H9 (cell line): Measurements from ENCODE around the gene PRUNE1. TPM values are rescaled to one million over a fixed set of nuclear protein-coding genes. Genes with fewer than 3 reads are reported as not detected.

Experiments
- DNase-seq: peaks from one replicate; pipeline ENCODE4 v3.0.0-alpha.2; 2017
- H2AFZ ChIP-seq: one replicate; pipeline ENCODE4 v1.6.1; 2013; ENCODE audit warnings: mild to moderate bottlenecking, low read length, control low read depth, moderate library complexity
- H2AK5ac ChIP-seq: 2 replicates; pipeline ENCODE4 v1.6.1; 2013; ENCODE audit warnings: low read length, control low read depth, mixed read lengths; ENCODE audit not compliant: insufficient read length
- H2BK120ac ChIP-seq: one replicate; pipeline ENCODE4 v1.6.1; 2013; ENCODE audit warnings: low read depth, mild to moderate bottlenecking, low read length, control low read depth, inconsistent platforms; ENCODE audit not compliant: poor library complexity, severe bottlenecking
- H2BK12ac ChIP-seq: 2 replicates; pipeline ENCODE4 v1.6.1; 2013; ENCODE audit warnings: low read length, control low read depth, mixed read lengths, low read depth; ENCODE audit not compliant: insufficient read length
- H2BK15ac ChIP-seq: 2 replicates; pipeline ENCODE4 v1.6.1; 2013; ENCODE audit warnings: low read depth, low read length, control low read depth
- H2BK20ac ChIP-seq: one replicate; pipeline ENCODE4 v1.6.1; 2013; ENCODE audit warnings: low read depth, mild to moderate bottlenecking, low read length, control low read depth, inconsistent platforms; ENCODE audit not compliant: poor library complexity, severe bottlenecking
- H2BK5ac ChIP-seq: 2 replicates; pipeline ENCODE4 v1.6.1; 2013; ENCODE audit warnings: low read length, control low read depth, mixed read lengths; ENCODE audit not compliant: insufficient read length
- H3K14ac ChIP-seq: 2 replicates; pipeline ENCODE4 v1.6.1; 2013; ENCODE audit warnings: low read length, control low read depth; ENCODE audit not compliant: insufficient read depth
- H3K18ac ChIP-seq: 2 replicates; pipeline ENCODE4 v1.6.1; 2013; ENCODE audit warnings: low read depth, mild to moderate bottlenecking, mixed read lengths, low read length, control low read depth; ENCODE audit not compliant: insufficient read length
- H3K23ac ChIP-seq: 2 replicates; pipeline ENCODE4 v1.6.1; 2013; ENCODE audit warnings: low read length, control low read depth, mixed read lengths, low read depth; ENCODE audit not compliant: insufficient read length
- H3K23me2 ChIP-seq: 2 replicates; pipeline ENCODE4 v1.6.1; 2013; ENCODE audit warnings: low read depth, mild to moderate bottlenecking, mixed read lengths, low read length, control low read depth; ENCODE audit not compliant: insufficient read length, poor library complexity, severe bottlenecking
- H3K27ac ChIP-seq: 2 replicates; pipeline ENCODE4 v1.5.1; 2013; ENCODE audit warnings: low read length, control low read depth, mixed read lengths, low read depth; ENCODE audit not compliant: insufficient read length
- H3K27me3 ChIP-seq: 2 replicates; pipeline ENCODE4 v1.6.1; 2013; ENCODE audit warnings: low read length, control low read depth, inconsistent platforms; ENCODE audit not compliant: insufficient read depth
- H3K4ac ChIP-seq: 2 replicates; pipeline ENCODE4 v1.6.1; 2013; ENCODE audit warnings: low read depth, mild to moderate bottlenecking, control low read depth, inconsistent platforms, low read length, moderate library complexity
- H3K4me1 ChIP-seq: 2 replicates; pipeline ENCODE4 v1.6.1; 2013; ENCODE audit warnings: low read length, control low read depth, inconsistent platforms; ENCODE audit not compliant: insufficient read depth
- H3K4me2 ChIP-seq: 2 replicates; pipeline ENCODE4 v1.6.1; 2013; ENCODE audit warnings: low read length, control low read depth, mixed read lengths; ENCODE audit not compliant: insufficient read length, insufficient read depth
- H3K56ac ChIP-seq: 2 replicates; pipeline ENCODE4 v1.6.1; 2013; ENCODE audit warnings: low read depth, mild to moderate bottlenecking, mixed read lengths, low read length, control low read depth; ENCODE audit not compliant: insufficient read length
- H3K79me1 ChIP-seq: 2 replicates; pipeline ENCODE4 v1.6.1; 2013; ENCODE audit warnings: low read depth, mild to moderate bottlenecking, moderate library complexity, low read length, control low read depth, inconsistent platforms; ENCODE audit not compliant: insufficient read depth, poor library complexity, severe bottlenecking
- H3K79me2 ChIP-seq: 2 replicates; pipeline ENCODE4 v1.6.1; 2013; ENCODE audit warnings: low read length, control low read depth, inconsistent platforms; ENCODE audit not compliant: insufficient read depth
- H3K9ac ChIP-seq: 2 replicates; pipeline ENCODE4 v1.6.1; 2013; ENCODE audit warnings: low read length, control low read depth, mixed read lengths; ENCODE audit not compliant: insufficient read length; ENCODE audit errors: extremely low read depth
- H3K9me3 ChIP-seq: one replicate; pipeline ENCODE4 v1.6.1; 2013; ENCODE audit warnings: low read depth, low read length, inconsistent platforms; ENCODE audit not compliant: control insufficient read depth
- H3T11ph ChIP-seq: one replicate; pipeline ENCODE4 v1.6.1; 2013; ENCODE audit warnings: mild to moderate bottlenecking, low read length, control low read depth, inconsistent platforms
- H4K20me1 ChIP-seq: one replicate; pipeline ENCODE4 v1.6.1; 2013; ENCODE audit not compliant: control insufficient read depth, insufficient read length, insufficient read depth
- H4K5ac ChIP-seq: 2 replicates; pipeline ENCODE4 v1.6.1; 2013; ENCODE audit warnings: low read depth, mild to moderate bottlenecking, mixed read lengths, low read length, control low read depth; ENCODE audit not compliant: insufficient read length
- H4K8ac ChIP-seq: replicated peaks from 2 replicates; pipeline ENCODE4 v1.6.1; 2013; ENCODE audit warnings: low read length, control low read depth, mixed read lengths, low read depth; ENCODE audit not compliant: insufficient read length
- H4K91ac ChIP-seq: 2 replicates; pipeline ENCODE4 v1.6.1; 2013; ENCODE audit warnings: low read depth, mild to moderate bottlenecking, moderate library complexity, mixed read lengths, low read length, control low read depth; ENCODE audit not compliant: insufficient read length
- H3K27ac Mint-ChIP-seq, 3 experiments: 2 replicates in 2 of 3; 3 replicates in 1 of 3; pipeline ENCODE4 v1.8.0; 2020 to 2021; ENCODE audit warnings: mixed read lengths in 3 of 3, mild to moderate bottlenecking in 1 of 3, moderate library complexity in 1 of 3
- H3K27me3 Mint-ChIP-seq: 2 replicates; pipeline ENCODE4 v1.8.0; 2021; ENCODE audit warnings: low read depth, mild to moderate bottlenecking, moderate library complexity, mixed read lengths
- H3K36me3 Mint-ChIP-seq, 3 experiments: 2 replicates in 2 of 3; 3 replicates in 1 of 3; pipeline ENCODE4 v1.8.0; 2020 to 2021; ENCODE audit warnings: low read depth in 3 of 3, mixed read lengths in 3 of 3; ENCODE audit not compliant: insufficient read depth in 1 of 3
- H3K4me1 Mint-ChIP-seq, 2 experiments: 2 replicates each; pipeline ENCODE4 v1.8.0; 2020; ENCODE audit warnings: mixed read lengths in 2 of 2
- H3K4me3 Mint-ChIP-seq, 2 experiments: 2 replicates in 1 of 2; 3 replicates in 1 of 2; pipeline ENCODE4 v1.8.0; 2020 to 2021; ENCODE audit warnings: mild to moderate bottlenecking in 2 of 2, mixed read lengths in 2 of 2, moderate library complexity in 1 of 2
- H3K9me3 Mint-ChIP-seq, 2 experiments: 2 replicates in 1 of 2; 3 replicates in 1 of 2; pipeline ENCODE4 v1.8.0; 2020; ENCODE audit warnings: mild to moderate bottlenecking in 2 of 2, mixed read lengths in 2 of 2, moderate library complexity in 1 of 2
- CTCF ChIP-seq: fragments of 200-600 bp; sonication (generic); conservative IDR thresholded peaks from 3 replicates; pipeline ENCODE4 v1.8.0; 2021; ENCODE audit warnings: antibody characterized with exemption, mild to moderate bottlenecking
- WGBS: extraction: QIAGEN DNeasy Blood & Tissue Kit; methylation state at CpG from one replicate; pipeline ENCODE4 v1.1.7; 2013; ENCODE audit warnings: missing lambda C conversion rate, low lambda C conversion rate, mixed read lengths; ENCODE audit not compliant: insufficient read length; ENCODE audit errors: extremely low coverage; 5-methylcytosine and 5-hydroxymethylcytosine counted together
- total RNA-seq: library from RNA; stranded (reverse); gene quantifications from 2 replicates; pipeline ENCODE4 v1.2.1, GENCODE V29; 2021

Gene PRUNE1
- total RNA-seq, 1 experiment from 2014 or later: 22.3 TPM

- H3K56ac ChIP-seq: no peak overlapping the region
Observed at GRCh38 chr1:151002051-151002450, 6.2 kb upstream of the PRUNE1 start.

More at GRCh38 chr1:151002051-151002450, 6.2 kb upstream of the PRUNE1 start:
- H3K4ac ChIP-seq: no peak overlapping the region
- no peak overlapping the region for H2BK5ac ChIP-seq
- H2BK20ac ChIP-seq: no peak overlapping the region
- no peak overlapping the region for H2BK12ac ChIP-seq
- no peak overlapping the region; a peak in 1 of 5 replicates for H3K4me3 Mint-ChIP-seq
- no peaks in the 10 kb centered on the region for H3K9me3 ChIP-seq
- no peaks in the 10 kb centered on the region for H3K79me1 ChIP-seq
- no peaks in the 10 kb centered on the region for H3K9me3 Mint-ChIP-seq
- H3K9ac ChIP-seq: no peak overlapping the region
- peaks cover 18 to 24% of the 10 kb centered on the region in 2 experiments for H3K4me1 Mint-ChIP-seq
- no peaks in the 10 kb centered on the region for H3K79me2 ChIP-seq
- H3K23ac ChIP-seq: no peak overlapping the region
- no peak overlapping the region for H2AK5ac ChIP-seq
- DNase-seq: no peak
- no peak overlapping the region for H4K91ac ChIP-seq
- H3K36me3 Mint-ChIP-seq: peaks cover 0 to 10% (median 5%) of the 10 kb centered on the region in 3 experiments; a peak in 2 of 7 replicates
- H2BK120ac ChIP-seq: no peak overlapping the region
- H3K23me2 ChIP-seq: peaks cover 4% of the 10 kb centered on the region
- no peak overlapping the region for H3K14ac ChIP-seq
- no peak for TF ChIP-seq CTCF
- no peak overlapping the region for H2BK15ac ChIP-seq
- WGBS: no CpG with 5 or more reads among the region's 3 CpGs
- no peaks in the 10 kb centered on the region; the same call in 1 of the 2 replicates for H3K27me3 Mint-ChIP-seq
- 0 out of 7 replicates have a peak overlapping the region, but pooled peaks of 1 of the 3 experiments have one; percentile 21 for H3K27ac Mint-ChIP-seq
- peaks cover 3% of the 10 kb centered on the region; the same call in 1 of the 2 replicates for H3K4me1 ChIP-seq
- no peaks in the 10 kb centered on the region for H3K27me3 ChIP-seq
- H4K5ac ChIP-seq: no peak overlapping the region
- no peak overlapping the region for H3T11ph ChIP-seq
- H4K20me1 ChIP-seq: no peaks in the 10 kb centered on the region
- no peak overlapping the region for H3K18ac ChIP-seq
- no peak overlapping the region for H4K8ac ChIP-seq
- no peak overlapping the region for H3K4me2 ChIP-seq
- H3K27ac ChIP-seq: no peak overlapping the region
- no peak overlapping the region for H2AFZ ChIP-seq
